HL-60 (cell line): ENCODE measurements around the gene FOXL3.

ENCODE experiments used
- DNase-seq, 2 experiments: peaks; one replicate each; pipeline ENCODE4 v3.0.0-alpha.2; 2010 to 2020; ENCODE audit warnings: low read depth in 1 of 2, low spot score in 1 of 2
- H3K27ac ChIP-seq: fragments of 250-450 bp; sonication (Bioruptor Pico); replicated peaks from 2 replicates; pipeline ENCODE4 v1.5.1; 2020; ENCODE audit warnings: mild to moderate bottlenecking, moderate library complexity
- H3K27me3 ChIP-seq: fragments of 250-450 bp; sonication (Bioruptor Pico); 2 replicates; pipeline ENCODE4 v1.5.1; 2021; ENCODE audit warnings: mild to moderate bottlenecking, moderate library complexity; ENCODE audit not compliant: insufficient read depth, poor library complexity, severe bottlenecking
- H3K4me3 ChIP-seq: replicated peaks from 2 replicates; pipeline ENCODE4 v1.5.1; 2011; ENCODE audit warnings: mild to moderate bottlenecking, control low read depth, low read length; ENCODE audit not compliant: insufficient read depth
- CTCF ChIP-seq: IDR thresholded peaks from one replicate; pipeline ENCODE4 v1.5.1; 2011; ENCODE audit warnings: low read length, control low read depth, inconsistent platforms; ENCODE audit not compliant: insufficient read depth
- GABPA ChIP-seq: IDR thresholded peaks from 2 replicates; pipeline ENCODE4 v1.6.1; 2012; ENCODE audit warnings: low read depth
- POLR2AphosphoS5 ChIP-seq: IDR thresholded peaks from 2 replicates; pipeline ENCODE4 v1.6.1; 2012; ENCODE audit warnings: low read depth
- SPI1 ChIP-seq: IDR thresholded peaks from 2 replicates; pipeline ENCODE4 v1.6.1; 2012; ENCODE audit warnings: low read depth, mild to moderate bottlenecking, borderline replicate concordance
- TF ChIP-seq, protein P1 (sequence below): IDR thresholded peaks from 2 replicates; pipeline ENCODE4 v1.6.1; 2012; ENCODE audit warnings: low read depth; ENCODE audit not compliant: insufficient replicate concordance

FOXL3 gene

DNA sequence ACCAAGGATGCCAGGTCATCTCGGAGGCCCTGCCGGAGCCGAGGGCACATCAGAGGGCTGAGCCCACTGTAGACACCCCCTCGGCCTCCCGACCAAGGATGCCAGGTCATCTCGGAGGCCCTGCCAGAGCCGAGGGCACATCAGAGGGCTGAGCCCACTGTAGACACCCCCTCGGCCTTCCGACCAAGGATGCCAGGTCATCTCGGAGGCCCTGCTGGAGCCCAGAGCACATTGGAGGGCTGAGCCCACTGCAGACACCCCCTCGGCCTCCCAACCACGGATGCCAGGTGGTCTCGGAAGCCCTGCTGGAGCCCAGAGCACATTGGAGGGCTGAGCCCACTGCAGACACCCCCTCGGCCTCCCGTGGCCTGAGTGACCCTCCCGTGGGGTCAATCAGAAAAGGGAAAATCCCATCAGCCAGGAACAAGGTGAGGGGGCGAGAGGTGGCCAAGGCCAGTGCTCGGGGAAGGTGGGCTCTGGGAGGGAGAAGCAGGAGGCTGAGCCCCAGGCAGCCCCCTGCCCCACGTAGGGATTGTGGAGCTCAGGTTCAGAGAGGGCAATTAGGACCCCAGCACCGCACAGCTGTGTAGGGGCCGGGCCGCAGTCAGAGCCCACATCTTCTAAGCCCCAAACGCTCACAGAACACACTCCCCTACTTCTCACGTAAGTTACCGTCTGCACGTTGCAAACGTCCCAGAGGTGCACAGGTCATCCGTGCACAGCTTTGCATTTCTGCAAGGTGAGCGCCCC lies 37.6 kb upstream of the FOXL3 start:
- TF ChIP-seq GABPA (no peak), POLR2AphosphoS5 (no peak), SPI1 (no peak), CTCF (no peak)
- TF ChIP-seq, protein P1, sequence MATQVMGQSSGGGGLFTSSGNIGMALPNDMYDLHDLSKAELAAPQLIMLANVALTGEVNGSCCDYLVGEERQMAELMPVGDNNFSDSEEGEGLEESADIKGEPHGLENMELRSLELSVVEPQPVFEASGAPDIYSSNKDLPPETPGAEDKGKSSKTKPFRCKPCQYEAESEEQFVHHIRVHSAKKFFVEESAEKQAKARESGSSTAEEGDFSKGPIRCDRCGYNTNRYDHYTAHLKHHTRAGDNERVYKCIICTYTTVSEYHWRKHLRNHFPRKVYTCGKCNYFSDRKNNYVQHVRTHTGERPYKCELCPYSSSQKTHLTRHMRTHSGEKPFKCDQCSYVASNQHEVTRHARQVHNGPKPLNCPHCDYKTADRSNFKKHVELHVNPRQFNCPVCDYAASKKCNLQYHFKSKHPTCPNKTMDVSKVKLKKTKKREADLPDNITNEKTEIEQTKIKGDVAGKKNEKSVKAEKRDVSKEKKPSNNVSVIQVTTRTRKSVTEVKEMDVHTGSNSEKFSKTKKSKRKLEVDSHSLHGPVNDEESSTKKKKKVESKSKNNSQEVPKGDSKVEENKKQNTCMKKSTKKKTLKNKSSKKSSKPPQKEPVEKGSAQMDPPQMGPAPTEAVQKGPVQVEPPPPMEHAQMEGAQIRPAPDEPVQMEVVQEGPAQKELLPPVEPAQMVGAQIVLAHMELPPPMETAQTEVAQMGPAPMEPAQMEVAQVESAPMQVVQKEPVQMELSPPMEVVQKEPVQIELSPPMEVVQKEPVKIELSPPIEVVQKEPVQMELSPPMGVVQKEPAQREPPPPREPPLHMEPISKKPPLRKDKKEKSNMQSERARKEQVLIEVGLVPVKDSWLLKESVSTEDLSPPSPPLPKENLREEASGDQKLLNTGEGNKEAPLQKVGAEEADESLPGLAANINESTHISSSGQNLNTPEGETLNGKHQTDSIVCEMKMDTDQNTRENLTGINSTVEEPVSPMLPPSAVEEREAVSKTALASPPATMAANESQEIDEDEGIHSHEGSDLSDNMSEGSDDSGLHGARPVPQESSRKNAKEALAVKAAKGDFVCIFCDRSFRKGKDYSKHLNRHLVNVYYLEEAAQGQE, result no peak
- no peak overlapping the region for H3K4me3 ChIP-seq

DNA sequence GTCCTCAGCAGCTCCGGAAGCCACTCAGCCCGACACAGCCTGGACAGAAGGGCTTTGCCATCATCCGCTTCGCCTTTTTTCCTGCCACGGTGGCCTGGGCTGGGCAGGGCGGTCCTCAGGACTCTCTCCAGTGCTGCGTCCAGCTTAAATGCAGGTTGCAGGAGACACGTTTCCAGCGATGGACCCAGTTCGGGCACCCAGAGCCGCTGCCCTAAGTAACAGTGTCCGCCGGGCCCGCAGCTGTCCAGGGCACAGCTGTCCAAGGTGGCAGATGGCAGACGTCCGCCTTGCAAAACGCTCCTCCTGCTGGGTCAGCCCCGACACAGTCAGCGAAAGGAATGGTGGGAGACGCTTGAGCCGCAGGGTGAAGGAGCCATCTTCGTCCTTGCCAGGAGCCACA lies 37.0 kb upstream of the FOXL3 start:
- H3K27me3 ChIP-seq, result no peaks in the 10 kb centered on the region
- no peak overlapping the region for H3K4me3 ChIP-seq
- TF ChIP-seq, protein P1, result no peak
- TF ChIP-seq POLR2AphosphoS5, result no peak
- no peak for TF ChIP-seq GABPA
- no peak for TF ChIP-seq SPI1
- no peak for TF ChIP-seq CTCF
- DNase-seq, result no peak
- no peak overlapping the region for H3K27ac ChIP-seq

More for the DNA sequence above, 37.6 kb upstream of the FOXL3 start:
- Histone ChIP-seq H3K27me3 (no peaks in the 10 kb centered on the region), H3K27ac (no peak overlapping the region)
- DNase-seq, result no peak

GRCh38 chr7:253581-254336 lies 36.2 kb upstream of the FOXL3 start:
- DNase-seq, result no peak
- no peak overlapping the region for H3K27ac ChIP-seq
- H3K27me3 ChIP-seq, result no peaks in the 10 kb centered on the region
- H3K4me3 ChIP-seq, result no peak overlapping the region
- TF ChIP-seq, protein P1, result no peak
- TF ChIP-seq POLR2AphosphoS5, result no peak
- TF ChIP-seq CTCF, result no peak
